Measurements from ENCODE around the gene HCK. TPM values are rescaled to one million over a fixed set of nuclear protein-coding genes. Genes with fewer than 3 reads are reported as not detected.

HCK gene
- total and polyA plus RNA-seq, 2 experiments from 2014 or later = not detected

DNA sequence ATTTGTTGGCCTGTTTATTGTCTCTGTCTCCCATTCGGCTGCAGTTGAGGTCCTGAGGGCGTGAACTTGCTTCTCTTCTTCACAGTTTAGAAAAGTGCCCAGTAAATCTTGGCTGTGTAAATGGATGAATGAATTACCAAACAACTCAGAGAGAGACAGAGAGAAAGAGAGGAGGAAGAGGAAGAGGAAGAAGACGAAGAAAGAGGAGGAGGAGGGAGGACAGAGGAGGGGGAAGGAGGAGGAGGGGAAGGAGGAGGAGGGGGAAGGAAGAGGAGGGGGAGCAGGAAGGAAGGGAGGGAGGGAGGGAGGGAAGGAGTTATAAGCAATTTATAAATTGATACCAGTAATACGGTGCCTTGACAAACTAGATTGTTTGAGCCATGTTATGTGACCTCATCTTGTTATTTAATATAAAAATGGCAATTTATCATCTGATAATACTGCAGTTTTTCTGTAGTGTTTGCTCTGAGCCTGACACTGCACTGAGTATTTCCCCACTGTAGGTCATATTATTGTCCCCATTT lies 18.7 kb downstream of the HCK start:
- Histone ChIP-seq H3K4me1 (ENCODE audit: low read depth) (no peaks in the 10 kb centered on the region), H3K36me3 (no peaks in the 10 kb centered on the region), H3K4me3 (no peak overlapping the region), H3K27me3 (peaks cover 7% of the 10 kb centered on the region), H3K9me3 (ENCODE audit: low read depth) (no peaks in the 10 kb centered on the region), H3K27ac (no peak overlapping the region)
- DNase-seq (ENCODE audit: low read depth in 1 of 2, low spot score in 1 of 2) = no peak
- TF ChIP-seq, protein P1, sequence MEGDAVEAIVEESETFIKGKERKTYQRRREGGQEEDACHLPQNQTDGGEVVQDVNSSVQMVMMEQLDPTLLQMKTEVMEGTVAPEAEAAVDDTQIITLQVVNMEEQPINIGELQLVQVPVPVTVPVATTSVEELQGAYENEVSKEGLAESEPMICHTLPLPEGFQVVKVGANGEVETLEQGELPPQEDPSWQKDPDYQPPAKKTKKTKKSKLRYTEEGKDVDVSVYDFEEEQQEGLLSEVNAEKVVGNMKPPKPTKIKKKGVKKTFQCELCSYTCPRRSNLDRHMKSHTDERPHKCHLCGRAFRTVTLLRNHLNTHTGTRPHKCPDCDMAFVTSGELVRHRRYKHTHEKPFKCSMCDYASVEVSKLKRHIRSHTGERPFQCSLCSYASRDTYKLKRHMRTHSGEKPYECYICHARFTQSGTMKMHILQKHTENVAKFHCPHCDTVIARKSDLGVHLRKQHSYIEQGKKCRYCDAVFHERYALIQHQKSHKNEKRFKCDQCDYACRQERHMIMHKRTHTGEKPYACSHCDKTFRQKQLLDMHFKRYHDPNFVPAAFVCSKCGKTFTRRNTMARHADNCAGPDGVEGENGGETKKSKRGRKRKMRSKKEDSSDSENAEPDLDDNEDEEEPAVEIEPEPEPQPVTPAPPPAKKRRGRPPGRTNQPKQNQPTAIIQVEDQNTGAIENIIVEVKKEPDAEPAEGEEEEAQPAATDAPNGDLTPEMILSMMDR (IDR thresholded peaks at IDR 0.05; ENCODE audit: low read depth, low read length) = no peak

DNA sequence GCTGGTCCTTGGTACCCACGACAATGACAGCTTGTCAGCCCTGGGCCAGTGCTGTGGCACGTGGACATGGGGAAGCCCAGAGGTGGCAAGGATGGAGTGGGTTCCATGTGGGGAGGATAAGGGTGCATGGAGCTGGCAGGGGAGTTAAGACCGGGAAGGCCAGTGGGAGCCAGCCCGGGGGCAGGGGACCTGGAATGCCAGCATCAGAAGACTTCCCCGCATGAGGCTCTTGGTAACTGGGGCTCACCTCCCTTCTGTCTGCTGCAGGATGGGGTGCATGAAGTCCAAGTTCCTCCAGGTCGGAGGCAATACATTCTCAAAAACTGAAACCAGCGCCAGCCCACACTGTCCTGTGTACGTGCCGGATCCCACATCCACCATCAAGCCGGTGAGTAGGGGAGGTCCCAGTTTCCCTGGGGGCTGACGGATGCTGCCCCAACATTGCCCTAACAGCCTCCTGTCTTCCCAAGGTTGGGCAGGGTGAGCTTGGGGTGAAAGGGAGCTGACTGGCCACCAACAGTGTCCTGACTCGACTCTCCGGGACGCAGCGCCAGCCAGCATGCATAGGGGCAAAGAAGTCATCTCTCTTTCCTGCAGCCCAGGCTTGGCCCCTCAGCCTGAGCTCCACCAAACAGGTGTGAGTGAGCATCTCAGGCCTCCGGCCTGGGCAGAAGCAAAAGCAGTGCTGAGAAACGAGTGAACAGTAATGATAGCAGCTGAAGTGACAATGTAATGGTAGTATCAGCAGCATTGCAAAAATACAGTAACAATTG lies 19.5 kb downstream of the HCK start:
- Histone ChIP-seq H3K36me3 (no peaks in the 10 kb centered on the region), H3K4me3 (no peak overlapping the region), H3K4me1 (ENCODE audit: low read depth) (no peaks in the 10 kb centered on the region), H3K9me3 (ENCODE audit: low read depth) (no peaks in the 10 kb centered on the region), H3K27ac (no peak overlapping the region), H3K27me3 (peaks cover 10% of the 10 kb centered on the region)
- no peak for DNase-seq (ENCODE audit: low read depth in 1 of 2, low spot score in 1 of 2)
- TF ChIP-seq, protein P1 (IDR thresholded peaks at IDR 0.05; ENCODE audit: low read depth, low read length) = no peak

DNA sequence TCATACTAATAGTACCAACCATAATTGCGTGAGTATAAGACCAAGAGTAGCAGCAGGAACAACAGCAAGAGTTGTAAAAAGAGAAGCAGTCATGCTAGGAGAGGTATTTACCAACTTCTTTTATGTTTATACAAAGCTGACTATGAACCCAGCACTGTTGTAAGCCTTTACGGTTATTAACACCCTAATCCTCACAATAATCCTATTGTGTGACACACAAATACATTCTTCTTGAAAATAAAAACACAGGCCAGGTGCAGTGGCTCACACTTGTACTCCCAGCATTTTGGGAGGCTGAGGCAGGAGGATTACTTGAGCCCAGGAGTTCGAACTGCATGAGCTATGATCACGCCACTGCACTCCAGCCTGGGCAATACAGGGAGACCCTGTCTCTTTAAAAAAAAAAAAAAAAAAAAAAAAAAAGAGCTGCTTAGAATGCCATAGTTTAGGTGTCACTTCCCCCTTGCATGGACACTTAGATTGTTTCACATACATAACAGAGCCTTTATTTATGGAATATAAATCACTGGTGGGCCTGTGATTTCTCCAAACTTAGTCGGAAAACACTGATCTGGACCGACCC lies 20.2 kb downstream of the HCK start:
- Histone ChIP-seq H3K4me3 (no peak overlapping the region), H3K36me3 (no peaks in the 10 kb centered on the region), H3K4me1 (ENCODE audit: low read depth) (no peaks in the 10 kb centered on the region), H3K9me3 (ENCODE audit: low read depth) (no peaks in the 10 kb centered on the region), H3K27me3 (peaks cover 10% of the 10 kb centered on the region), H3K27ac (no peak overlapping the region)
- TF ChIP-seq, protein P1 (IDR thresholded peaks at IDR 0.05; ENCODE audit: low read depth, low read length) = no peak
- no peak for DNase-seq (ENCODE audit: low read depth in 1 of 2, low spot score in 1 of 2)

DNA sequence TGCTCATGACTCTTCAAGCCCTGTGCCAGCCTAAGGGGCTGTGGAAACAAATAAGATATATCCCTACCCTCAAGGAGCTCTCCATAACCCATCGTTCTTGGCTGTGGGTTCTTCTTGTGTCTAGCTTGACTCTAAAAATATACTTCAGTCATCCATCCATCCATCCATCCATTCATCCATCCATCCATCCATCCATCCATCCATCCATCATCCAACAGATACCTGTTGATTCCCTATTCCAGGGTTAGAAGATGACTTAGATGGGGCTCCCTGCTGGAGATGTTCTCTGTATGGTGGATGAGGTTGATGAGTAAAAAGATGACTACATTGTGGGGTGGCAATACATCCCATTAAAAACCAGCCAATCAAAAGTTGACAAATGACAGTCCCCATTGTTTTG lies 23.5 kb downstream of the HCK start:
- DNase-seq (ENCODE audit: low read depth in 1 of 2, low spot score in 1 of 2) = no peak

DNA sequence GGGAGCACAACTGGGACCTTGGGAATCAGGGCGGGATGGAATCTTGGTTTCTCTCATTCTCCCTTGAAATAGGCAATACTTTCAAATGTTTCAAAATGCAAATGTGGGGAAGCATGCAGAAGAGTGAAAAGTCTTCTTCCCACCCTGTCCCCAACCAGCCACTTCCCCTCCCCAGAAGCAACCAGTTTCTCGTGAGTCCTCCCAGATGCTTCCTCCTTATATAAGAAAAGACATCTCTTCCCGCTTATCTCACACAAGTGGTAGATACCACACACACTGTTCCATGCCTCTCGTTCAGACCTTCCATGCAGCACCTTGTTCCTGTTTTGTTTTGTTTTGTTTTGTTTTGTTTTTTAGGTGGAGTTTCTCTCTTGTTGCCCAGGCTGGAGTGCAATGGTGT lies 25.1 kb downstream of the HCK start:
- TF ChIP-seq, protein P1 (IDR thresholded peaks at IDR 0.05; ENCODE audit: low read depth, low read length) = no peak
- Histone ChIP-seq H3K27ac (no peak overlapping the region), H3K4me1 (ENCODE audit: low read depth) (no peaks in the 10 kb centered on the region), H3K4me3 (no peak overlapping the region), H3K36me3 (no peaks in the 10 kb centered on the region), H3K27me3 (peaks cover 10% of the 10 kb centered on the region), H3K9me3 (ENCODE audit: low read depth) (no peaks in the 10 kb centered on the region)
- DNase-seq (ENCODE audit: low read depth in 1 of 2, low spot score in 1 of 2) = no peak

More for the DNA sequence above, 23.5 kb downstream of the HCK start:
- TF ChIP-seq, protein P1 (IDR thresholded peaks at IDR 0.05; ENCODE audit: low read depth, low read length) = no peak
- Histone ChIP-seq H3K9me3 (ENCODE audit: low read depth) (no peaks in the 10 kb centered on the region), H3K36me3 (no peaks in the 10 kb centered on the region), H3K27me3 (peaks cover 10% of the 10 kb centered on the region), H3K27ac (no peak overlapping the region), H3K4me3 (no peak overlapping the region), H3K4me1 (ENCODE audit: low read depth) (no peaks in the 10 kb centered on the region)
